T-helper 1 cell treated with Interleukin-12 subunit alpha and Interleukin-12 subunit beta and Interleukin-4 antibody, amounts not matched to agents 30 ng/mL and 1 ng/mL, for 36 hours (primary cell): ENCODE results near the gene NOC2L. TPM values are rescaled to one million over a fixed set of nuclear protein-coding genes. Genes with fewer than 3 reads are reported as not detected.
"Not testable (repeated sequence)": the region's sequence is repeated elsewhere in the genome, so short reads cannot be mapped to it uniquely, and the experiment has no call there.

Source experiments
- intact Hi-C: fragments of 100-400 bp; cut with micrococcal nuclease; formaldehyde crosslinking; loops from one replicate; pipeline ENCODE4 v1.15.1; 2024
- total RNA-seq: library from RNA; stranded (reverse); gene quantifications from 2 replicates; pipeline ENCODE4 v1.2.3, GENCODE V29; 2022

NOC2L gene
- total RNA-seq, 1 donor from 2014 or later: 90.0 TPM

DNA sequence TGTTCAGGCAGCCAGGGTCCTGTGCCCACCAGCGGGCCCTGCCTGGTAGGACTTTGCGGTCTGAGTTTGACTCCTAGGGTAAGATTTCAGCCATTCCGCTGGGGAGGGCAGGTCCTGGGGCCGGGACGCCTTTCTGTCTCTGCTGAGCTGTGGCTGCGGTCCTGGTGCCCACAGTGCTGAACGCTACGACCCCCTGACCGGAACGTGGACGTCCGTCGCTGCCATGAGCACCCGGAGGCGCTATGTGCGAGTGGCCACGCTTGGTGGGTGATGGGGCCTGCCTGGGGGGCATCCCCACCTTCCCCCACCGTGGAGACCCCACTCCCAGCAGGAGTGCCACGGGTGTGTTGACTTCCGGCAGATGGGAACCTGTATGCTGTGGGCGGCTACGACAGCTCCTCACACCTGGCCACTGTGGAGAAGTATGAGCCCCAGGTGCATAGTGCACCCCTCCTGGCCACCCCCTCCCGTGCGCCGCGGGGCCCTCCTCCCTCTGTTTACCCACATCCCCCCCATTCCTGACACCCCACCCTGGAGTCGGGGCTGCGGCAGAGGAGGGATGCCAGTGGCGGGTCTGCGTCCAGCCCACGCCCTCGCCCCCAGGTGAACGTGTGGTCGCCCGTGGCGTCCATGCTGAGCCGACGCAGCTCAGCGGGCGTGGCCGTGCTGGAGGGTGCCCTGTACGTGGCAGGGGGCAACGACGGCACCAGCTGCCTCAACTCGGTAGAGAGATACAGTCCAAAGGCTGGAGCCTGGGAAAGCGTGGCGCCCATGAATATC lies 4.9 kb upstream of the NOC2L start:
- intact Hi-C loops: loop anchor here (10.0 kb wide), 1 partner anchor 51 kb away; the partner anchor contains the start of gene ISG15

DNA sequence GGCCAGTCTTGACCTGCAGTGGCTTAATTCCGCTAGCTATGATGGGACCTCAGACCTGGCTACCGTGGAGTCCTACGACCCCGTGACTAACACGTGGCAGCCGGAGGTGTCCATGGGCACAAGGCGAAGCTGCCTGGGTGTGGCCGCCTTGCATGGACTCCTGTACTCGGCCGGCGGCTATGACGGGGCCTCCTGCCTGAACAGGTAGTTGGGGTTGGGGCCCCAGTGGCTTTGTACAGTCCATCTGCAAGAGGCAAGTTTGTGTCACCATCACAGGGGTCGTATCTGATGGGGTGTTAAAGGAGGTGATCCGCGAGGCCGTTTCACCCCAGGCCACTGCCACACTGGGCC lies 4.2 kb upstream of the NOC2L start:
- intact Hi-C loops: loop anchor here (10.0 kb wide), 1 partner anchor 52 kb away; the partner anchor contains the start of gene ISG15

DNA sequence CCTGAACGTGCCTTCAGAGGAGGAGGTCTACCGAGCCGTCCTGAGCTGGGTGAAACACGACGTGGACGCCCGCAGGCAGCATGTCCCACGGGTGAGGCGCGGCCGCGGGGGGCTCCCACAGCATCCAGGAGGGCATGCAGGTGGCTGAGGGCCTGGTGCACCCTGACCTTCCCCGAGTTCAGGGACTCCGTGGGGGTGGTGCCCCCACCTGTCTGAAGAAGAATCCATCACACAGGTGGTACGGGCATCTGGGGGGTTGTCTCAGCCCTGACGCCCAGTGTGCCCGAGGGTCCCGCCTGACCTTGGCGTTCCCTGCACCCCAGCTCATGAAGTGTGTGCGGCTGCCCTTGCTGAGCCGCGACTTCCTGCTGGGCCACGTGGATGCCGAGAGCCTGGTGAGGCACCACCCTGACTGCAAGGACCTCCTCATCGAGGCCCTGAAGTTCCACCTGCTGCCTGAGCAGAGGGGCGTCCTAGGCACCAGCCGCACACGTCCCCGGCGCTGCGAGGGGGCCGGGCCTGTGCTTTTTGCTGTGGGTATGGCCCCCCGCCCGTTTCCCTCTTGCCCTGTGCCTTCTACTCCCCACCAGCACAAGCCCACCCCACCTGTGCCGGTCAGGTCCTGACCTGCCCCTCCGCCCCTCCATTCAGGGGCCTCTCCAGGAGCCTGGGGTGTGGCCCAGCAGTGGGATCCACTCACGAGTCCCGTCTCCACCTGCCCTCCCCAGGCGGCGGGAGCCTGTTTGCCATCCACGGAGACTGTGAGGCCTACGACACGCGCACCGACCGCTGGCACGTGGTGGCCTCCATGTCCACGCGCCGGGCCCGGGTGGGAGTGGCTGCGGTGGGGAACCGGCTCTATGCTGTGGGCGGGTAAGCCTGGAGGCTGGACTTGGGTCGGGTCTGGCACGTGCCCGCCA lies 3.6 kb upstream of the NOC2L start:
- intact Hi-C loops: loop anchor here (10.0 kb wide), 1 partner anchor 52 kb away; the partner anchor contains the start of gene ISG15

DNA sequence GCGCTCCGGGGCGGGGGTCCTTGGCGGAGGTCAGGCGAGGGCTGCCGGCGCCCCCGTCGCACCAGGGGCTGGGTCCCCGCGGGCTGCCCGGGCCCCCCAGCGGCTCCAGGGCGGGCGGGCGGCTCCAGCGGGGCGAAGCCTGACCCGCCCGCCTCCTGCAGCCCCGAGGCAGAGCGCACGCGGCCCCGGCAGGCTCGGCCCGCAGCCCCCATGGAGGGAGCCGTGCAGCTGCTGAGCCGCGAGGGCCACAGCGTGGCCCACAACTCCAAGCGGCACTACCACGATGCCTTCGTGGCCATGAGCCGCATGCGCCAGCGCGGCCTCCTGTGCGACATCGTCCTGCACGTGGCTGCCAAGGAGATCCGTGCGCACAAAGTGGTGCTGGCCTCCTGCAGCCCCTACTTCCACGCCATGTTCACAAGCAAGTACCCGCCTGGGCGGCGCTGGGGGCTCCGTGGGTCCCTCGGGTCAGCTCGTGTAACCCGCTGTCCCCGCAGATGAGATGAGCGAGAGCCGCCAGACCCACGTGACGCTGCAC lies 2.1 kb upstream of the NOC2L start:
- intact Hi-C loops: loop anchor here (10.0 kb wide), 1 partner anchor 54 kb away; the partner anchor contains the start of gene ISG15

DNA sequence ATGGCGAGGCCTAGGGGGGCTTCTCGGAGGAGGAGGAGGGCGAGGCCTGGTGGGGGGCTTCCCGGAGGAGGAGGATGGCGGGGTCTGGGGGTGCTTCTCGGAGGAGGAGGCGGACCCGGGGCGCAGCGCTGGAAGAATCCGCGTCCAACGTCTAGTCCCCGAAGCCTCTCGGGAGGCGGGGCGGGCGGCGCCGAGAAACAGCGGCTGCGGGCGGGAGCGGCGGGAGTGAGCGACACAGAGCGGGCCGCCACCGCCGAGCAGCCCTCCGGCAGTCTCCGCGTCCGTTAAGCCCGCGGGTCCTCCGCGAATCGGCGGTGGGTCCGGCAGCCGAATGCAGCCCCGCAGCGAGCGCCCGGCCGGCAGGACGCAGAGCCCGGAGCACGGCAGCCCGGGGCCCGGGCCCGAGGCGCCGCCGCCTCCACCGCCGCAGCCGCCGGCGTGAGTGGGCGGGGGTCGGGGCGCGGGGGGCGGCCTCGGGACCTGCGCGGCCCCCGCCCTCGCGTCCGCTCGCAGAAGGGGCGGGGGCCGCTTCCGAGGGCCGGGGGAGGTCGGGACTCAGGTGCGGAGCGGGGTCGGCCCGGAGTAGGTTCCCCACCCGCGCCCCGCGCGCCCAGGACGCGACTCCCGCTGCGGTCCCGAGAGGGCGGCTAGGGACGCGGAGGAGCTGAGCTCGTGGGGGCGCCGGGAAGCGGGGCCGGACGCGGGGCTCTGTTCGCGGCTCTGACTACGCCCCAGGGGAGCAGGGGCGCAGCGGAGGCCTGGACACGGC lies 1.5 kb upstream of the NOC2L start, which contains the start of gene KLHL17:
Gene KLHL17, plus strand, starts transcription at position 222 of the 769 bp plus-strand sequence. Its CDS starts 110 bp downstream, at position 332.
- intact Hi-C loops: loop anchor here (1.0 to 10.0 kb wide), 3 partner anchors 54 to 551 kb away; partner anchors contain the start of genes ISG15 and PUSL1

DNA sequence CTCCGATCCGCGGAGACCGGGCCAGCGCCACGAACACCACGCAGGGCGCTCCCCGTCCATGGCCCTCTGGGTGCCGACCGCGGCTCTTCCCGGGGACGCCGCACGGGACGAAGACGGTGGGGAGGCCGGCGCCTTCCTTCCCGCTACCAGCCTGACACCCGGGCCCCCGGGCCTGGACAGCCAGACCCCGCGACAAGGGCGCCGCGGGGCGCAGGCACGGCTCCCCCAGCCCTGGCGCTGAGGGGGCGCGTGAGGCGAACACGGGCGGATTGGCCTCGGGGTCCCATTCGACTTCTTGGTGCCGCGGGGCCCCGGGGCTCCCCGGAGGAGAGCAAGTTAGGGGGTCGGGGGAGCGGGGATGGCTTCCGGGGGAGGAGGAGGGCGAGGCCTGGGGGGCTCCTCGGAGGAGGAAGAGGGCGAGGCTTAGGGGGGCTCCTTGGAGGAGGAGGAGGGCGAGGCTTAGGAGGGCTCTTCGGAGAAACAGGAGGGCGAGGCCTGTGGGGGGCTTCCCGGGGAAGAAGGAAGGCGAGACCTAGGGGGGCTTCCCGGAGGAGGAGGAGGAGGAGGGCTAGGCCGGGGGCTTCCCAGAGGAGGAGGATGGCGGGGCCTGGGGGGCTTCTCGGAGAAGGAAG lies 791 bp upstream of the NOC2L start:
- intact Hi-C loops: loop anchor here (1.0 to 10.0 kb wide), 7 partner anchors 7 to 551 kb away; partner anchors contain the start of genes C1orf159, ISG15, PUSL1 and TNFRSF4

DNA sequence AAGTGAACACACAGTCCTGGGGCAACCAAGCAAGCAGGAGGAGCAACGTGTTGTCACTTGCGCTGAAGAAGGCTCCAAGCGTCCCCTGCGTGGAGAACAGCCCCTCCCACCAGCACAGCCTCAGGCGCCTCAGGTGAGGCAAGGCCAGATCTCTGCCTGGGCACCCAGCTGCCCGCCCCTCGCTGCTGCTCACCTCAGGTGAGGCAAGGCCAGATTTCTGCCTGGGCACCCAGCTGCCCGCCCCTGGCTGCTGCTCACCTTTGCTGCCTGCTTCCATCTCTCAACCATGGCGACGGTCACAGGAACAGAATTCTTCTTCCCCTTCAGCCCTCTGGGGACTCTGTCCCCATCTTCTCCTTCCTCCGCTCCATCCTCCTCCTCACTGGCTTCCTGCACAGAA lies 2.4 kb downstream of the NOC2L start:
- intact Hi-C loops: loop anchor here (5.0 kb wide), 2 partner anchors 49 to 256 kb away; partner anchors contain the start of gene TNFRSF4

DNA sequence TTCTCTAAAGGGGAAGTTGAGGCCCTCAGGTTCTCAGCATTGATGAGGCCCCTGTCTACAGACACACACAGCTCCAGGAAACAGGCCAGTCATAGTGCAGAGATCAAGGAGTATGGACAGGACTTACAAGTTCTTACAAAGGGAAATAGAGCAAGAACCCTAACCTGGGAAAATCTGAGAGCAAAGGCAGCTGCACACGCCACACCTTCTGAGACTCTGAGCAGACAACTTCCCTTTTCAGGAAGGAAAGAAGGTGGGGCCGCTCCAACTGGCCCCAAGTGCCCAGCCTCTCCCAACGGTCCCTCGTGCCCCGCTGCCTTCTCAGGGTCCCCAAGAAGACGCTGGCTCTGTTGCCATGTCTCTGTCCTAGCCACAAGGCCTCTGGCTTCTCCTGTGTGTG lies 3.6 kb downstream of the NOC2L start:
- intact Hi-C loops: loop anchor here (5.0 kb wide), 2 partner anchors 48 to 257 kb away; partner anchors contain the start of gene TNFRSF4

DNA sequence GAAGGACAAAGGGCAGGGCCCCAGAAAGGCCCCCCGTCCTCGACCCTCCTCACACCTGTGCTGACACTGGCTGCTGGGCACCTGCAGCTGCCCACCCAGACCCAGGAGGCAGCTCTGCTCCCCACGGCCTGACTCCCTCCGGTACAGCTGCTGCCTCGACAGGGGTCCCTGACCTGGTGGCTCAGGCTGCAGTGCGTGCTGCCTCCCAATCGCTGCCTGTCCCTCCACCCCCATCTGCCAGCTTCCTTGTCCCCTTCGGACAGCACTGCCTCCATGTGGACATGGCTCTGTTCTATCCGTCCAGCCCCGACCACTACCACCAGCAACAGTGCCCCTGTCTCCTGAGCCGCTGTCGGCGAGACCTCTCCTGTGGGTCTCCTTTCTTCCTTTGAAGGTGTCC lies 4.1 kb downstream of the NOC2L start:
- intact Hi-C loops: loop anchor here (5.0 kb wide), 2 partner anchors 48 to 257 kb away; partner anchors contain the start of gene TNFRSF4

DNA sequence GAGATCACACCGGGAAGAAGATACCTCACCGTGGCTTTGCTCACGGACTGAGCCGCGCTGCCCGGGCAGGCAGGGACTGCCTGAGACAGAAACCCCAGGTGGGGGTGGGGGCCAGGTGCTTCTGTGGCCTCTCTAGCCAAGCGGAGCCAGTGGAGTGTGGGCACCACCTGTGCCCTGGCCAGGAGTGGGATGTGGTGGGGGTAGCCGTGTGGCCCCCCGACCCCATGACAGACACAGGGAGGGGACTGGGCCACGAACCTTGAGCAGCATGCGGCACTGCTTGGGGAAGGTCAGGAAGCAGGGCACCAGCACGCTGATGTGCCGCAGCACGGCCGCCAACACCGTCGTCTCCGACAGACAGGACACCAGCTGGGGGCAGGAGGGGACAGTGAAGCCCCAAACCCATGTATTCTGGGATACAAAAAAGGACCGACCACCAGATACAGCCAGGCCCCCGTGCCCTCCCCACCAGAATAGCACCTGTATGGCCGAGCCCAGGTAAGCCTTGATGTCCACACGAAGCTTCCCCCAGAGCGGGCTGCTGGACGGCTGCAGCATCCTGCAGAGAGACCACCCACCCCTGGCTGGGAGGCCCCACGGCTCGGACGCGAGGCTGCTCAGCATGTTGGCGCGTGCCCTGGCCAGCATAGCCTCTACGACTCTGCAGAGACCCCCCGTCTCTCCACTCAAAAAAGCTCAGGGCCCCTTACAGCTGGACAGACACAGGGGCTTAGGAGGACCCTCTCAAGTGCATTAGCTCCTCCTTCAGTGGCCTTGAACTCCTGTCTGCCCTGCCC lies 5.3 kb downstream of the NOC2L start:
- intact Hi-C loops: no loop called here

DNA sequence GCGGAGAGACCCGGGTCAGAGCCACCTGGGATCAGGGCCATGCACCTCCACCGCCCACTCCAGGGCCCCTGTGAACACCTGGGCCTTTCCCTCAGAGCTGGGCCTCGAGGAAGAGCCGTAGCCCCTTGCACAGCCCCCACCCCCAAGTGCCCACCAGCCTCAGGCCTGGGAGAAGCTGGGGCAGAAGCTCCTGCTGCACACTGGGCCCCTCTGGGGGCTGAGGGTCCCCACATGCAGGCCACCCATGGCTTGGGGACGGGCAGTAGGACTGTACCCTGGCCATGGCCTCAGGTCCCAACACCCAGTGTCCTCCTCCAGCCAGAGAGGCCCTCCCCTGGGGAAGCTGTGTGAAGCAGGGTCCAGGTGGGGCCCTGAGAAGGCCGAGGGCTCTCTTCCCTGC lies 6.5 kb downstream of the NOC2L start:
- intact Hi-C loops: no loop called here

DNA sequence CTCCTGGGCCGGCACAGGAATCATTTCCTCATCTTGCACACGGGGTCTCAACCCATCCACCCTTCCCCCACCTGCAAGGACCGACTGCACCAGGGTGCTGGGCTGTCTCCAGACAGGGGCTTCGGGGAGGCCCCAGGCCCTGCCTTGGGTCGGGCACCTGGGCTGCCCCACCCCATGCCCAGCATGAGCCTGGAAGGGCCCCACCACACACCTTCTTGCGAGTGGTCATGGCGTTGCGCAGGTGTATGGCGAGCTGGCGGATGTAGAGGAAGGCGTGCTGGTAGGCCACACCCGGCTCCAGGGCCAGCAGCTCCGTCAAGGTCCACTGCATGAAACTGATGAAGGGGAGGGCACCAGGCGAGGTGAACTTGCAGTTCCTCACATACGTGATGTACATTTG lies 6.9 kb downstream of the NOC2L start:
- intact Hi-C loops: no loop called here

DNA sequence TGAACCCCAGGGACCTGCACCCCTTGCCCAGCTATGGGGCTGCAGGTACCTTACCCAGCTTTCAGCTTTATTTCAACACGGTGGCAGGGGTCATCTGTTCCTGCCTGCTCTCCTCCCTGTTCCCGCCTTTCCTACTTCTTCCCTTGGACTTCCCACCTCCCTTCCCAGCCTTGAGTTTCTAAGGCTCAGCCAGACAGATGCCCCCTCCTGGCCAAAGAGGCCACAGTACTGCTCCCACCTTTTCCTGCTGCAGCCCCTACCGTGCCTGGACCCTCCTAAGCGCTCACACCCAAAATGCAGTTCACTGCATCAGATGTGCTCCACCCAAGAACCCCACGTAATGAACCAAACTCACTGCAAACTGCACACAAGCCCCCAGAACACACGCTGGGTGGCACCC lies 7.7 kb downstream of the NOC2L start:
- intact Hi-C loops: no loop called here

DNA sequence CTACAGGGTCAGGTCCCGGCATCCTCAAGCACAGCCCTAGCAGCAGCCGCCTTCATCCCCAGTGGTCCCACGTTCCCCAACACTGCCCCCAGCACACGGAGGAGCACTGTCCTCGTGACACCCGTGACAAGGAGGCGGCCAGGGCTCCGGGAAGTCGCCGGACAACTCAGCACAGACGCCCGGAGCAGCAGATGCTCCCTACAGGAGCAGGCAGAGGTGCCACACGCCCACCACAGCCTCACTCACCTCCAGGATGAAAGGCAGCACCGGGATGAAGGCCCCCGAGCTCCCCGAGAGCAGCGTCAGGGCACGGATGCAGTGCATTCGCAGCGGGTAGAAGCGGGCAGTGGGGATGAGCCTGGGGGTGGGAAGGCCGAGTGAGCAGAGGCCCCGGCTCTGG lies 8.2 kb downstream of the NOC2L start:
- intact Hi-C loops: no loop called here

DNA sequence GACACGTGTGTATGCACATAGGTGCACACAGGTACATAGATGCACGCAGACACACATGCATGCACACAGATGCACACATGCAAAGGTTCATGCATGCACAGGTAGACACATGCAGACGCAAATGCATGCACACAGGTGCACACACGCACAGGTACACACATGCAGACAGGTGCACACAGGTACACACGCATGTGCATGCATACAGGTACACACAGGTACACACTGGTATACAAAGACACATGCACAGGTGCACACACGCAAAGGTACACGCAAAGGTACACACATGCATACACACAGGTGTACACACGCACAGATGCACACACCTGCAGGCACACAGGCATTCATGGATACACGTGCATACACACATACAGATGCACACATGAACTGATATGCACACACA lies 8.8 kb downstream of the NOC2L start:
- intact Hi-C loops: no loop called here

DNA sequence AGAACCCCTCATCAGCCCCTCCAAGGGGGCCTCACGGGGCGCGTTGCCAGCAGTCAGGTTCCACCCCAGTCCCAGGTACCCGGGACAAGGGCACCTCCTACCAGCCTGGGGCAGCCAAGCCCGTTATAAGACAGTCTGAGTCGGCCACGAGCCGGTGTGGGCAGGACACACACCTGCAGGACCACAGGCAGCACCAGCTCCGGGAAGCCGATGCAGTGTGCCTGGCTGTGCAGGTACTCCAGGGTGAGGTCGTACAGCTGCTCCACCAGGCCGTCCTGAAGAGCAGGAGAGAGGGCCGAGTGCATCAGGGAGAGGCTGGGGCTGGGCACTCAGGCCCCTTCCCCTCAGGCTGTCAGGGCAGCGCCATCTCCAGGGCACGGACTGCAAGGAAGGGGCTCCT lies 11.1 kb downstream of the NOC2L start:
- intact Hi-C loops: no loop called here

DNA sequence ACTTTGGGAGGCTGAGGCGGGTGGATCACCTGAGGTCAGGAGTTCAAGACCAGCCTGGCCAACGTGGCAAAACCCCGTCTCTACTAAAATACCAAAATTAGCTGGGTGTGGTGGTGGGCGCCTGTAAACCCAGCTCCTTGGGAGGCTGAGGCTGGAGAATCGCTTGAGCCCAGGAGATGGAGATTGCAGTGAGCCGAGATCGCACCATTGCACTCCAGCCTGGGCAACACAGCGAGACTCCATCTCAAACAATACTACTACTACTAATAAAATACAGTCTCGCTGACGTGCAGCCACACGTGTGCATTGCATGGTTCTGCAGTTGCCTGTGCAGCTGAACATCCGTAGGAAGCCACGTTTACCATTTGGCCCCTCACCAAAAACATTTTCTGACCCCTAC lies 12.2 kb downstream of the NOC2L start:
- intact Hi-C loops: not testable (repeated sequence)

DNA sequence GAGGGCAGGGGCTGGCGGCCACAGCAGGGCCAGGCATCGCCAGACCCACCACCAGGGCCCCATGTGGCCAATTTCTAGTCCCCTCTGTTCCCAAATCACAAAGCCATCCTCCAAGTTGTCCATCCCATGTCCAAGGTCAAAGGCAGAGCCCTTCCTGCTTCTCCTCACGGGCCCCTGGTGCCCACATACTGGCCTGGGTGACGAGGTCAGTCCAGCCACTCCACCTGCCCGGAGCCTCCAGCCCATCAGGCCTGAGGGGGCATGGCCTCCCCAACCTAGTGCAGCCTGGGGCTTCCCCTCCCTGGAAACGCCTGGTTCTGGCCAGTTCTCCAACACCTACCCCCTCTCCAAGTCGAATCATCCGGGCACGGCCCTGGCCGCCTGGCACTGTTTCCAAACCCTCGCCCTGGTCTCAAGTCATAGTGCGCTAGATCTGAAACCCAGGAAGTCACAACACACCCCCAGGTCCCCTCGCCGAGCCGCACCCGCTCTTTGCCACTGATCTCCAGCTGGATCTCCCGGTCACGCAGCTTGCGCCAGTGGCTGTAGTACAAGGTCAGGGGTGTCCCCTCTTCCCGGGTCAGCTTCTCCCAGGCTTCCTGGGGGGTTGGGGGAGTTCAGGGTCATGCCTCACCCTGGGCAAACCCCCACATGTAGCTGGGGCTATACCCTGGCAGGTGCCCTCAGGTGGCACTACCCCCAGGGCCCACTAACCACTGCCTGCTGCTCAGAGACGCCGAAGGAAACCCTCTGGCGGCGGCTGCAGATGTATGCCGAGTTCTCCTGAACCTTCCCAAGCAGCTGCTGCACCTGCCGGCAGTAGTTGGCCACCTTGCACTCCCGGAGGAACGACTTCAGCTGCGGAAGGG lies 13.1 kb downstream of the NOC2L start:
- intact Hi-C loops: no loop called here
